Adrenal gland (tissue), 12 donors: ENCODE results near the gene GLB1L3. TPM values are rescaled to one million over a fixed set of nuclear protein-coding genes. Genes with fewer than 3 reads are reported as not detected.
"Not testable (repeated sequence)": the region's sequence is repeated elsewhere in the genome, so short reads cannot be mapped to it uniquely, and the experiment has no call there.

Experiments used
- DNase-seq, 7 donors: peaks; one replicate each; pipeline ENCODE4 v3.0.0-alpha.2; 2019 to 2020
- H3K27ac ChIP-seq, 5 donors: fragments of 200-600 bp; sonication (generic) in 4 of 5; 1 replicate in 3 of 5; 2 replicates in 2 of 5; pipeline versions ENCODE4 v1.5.1 to v1.8.0; 2016 to 2020; ENCODE audit warnings: mild to moderate bottlenecking in 1 of 5
- H3K27me3 ChIP-seq: fragments of 200-600 bp; 2 replicates; pipeline ENCODE4 v1.8.0; 2021
- H3K36me3 ChIP-seq, 2 donors: fragments of 200-600 bp; replicated peaks in 1 of 2; 1 replicate in 1 of 2; 2 replicates in 1 of 2; pipeline versions ENCODE4 v1.5.1 to v1.8.0; 2018 to 2022
- H3K4me1 ChIP-seq, 2 donors: fragments of 200-600 bp; replicated peaks in 1 of 2; 1 replicate in 1 of 2; 2 replicates in 1 of 2; pipeline versions ENCODE4 v1.5.1 to v1.8.0; 2018 to 2021
- H3K4me3 ChIP-seq, 4 donors: fragments of 200-600 bp; sonication (generic) in 3 of 4; one replicate each; pipeline ENCODE4 v1.5.1; 2016 to 2018
- H3K9me3 ChIP-seq, 3 donors: fragments of 200-600 bp; sonication (generic) in 1 of 3; replicated peaks in 1 of 3; 1 replicate in 2 of 3; 2 replicates in 1 of 3; pipeline versions ENCODE4 v1.5.1 to v1.8.0; 2016 to 2021
- CTCF ChIP-seq, 6 experiments: fragments of 450-650 bp in 4 of 6; fragments of 200-600 bp in 2 of 6; sonication (generic) in 1 of 6; IDR thresholded peaks; 1 replicate in 5 of 6; 2 replicates in 1 of 6; pipeline versions ENCODE4 v1.5.1 to v1.8.0; 2016 to 2021; ENCODE audit warnings: antibody characterized with exemption in 6 of 6, mild to moderate bottlenecking in 2 of 6, moderate library complexity in 1 of 6
- POLR2A ChIP-seq, 2 donors: fragments of 450-650 bp; IDR thresholded peaks; one replicate each; pipeline ENCODE4 v1.6.1; 2017; ENCODE audit warnings: antibody characterized with exemption in 2 of 2, mild to moderate bottlenecking in 2 of 2, moderate library complexity in 1 of 2
- WGBS, 4 donors: extraction: QIAGEN DNeasy Blood & Tissue Kit in 2 of 4; methylation state at CpG; one replicate each; pipeline versions ENCODE4 v1.1.5 to v1.1.7; 2013 to 2017; 5-methylcytosine and 5-hydroxymethylcytosine counted together
- intact Hi-C, 2 donors: fragments of 100-400 bp; cut with DNase I; formaldehyde crosslinking; loops; one replicate each; pipeline versions ENCODE4 v1.14.1 to v1.15.0; 2022 to 2023
- polyA plus RNA-seq, 3 donors: library from polyadenylated mRNA; stranded (reverse); fragments of 200-250 nt in 2 of 3; fragments of 350-450 nt in 1 of 3; fragmentation: Illumina TruSeq in 1 of 3; extraction: RNeasy Lipid Tissue Mini Kit (QIAGEN cat#74804) in 1 of 3; gene quantifications; one replicate each; pipeline ENCODE4 v1.2.3, GENCODE V29; 2013 to 2014
- total RNA-seq, 9 donors: library from RNA; depleted of rRNA in 4 of 9; stranded (reverse); fragments of >200 nt in 4 of 9; fragments of 120-200 nt in 1 of 9; fragmentation: NEBNext Ultra II Directional in 1 of 9; extraction: Animal tissue kit (Norgen Biotek cat#: 25700) in 1 of 9; gene quantifications; one replicate each; pipeline versions ENCODE4 v1.1.0 to v1.2.4, GENCODE V29; 2013 to 2023
- donor health status: healthy with polysubstance abuse.
- donor health status: Bipolar disorder and iron deficiency.
- donor health status: DM: yes; HTN: yes; CAD: no.
- donor health status: DM: no; HTN: no; CAD: no.
- donor health status: DM: no; HTN: no; CAD: no.
- donor health status: DM: yes; HTN: yes; CAD: no.

Gene GLB1L3
- total and polyA plus RNA-seq, 12 donors: 0.06 to 1.4 (median 0.51) TPM; not detected in 5

- TF ChIP-seq CTCF (IDR thresholded peaks at IDR 0.05) (no peak), POLR2A (IDR thresholded peaks at IDR 0.05) (no peak)
- peak in 1 of 7 donors; percentile 33 for DNase-seq
- Histone ChIP-seq H3K4me1 (no peaks in the 10 kb centered on the region), H3K27ac (no peak overlapping the region), H3K27me3 (no peaks in the 10 kb centered on the region), H3K4me3 (no peak overlapping the region), H3K36me3 (no peaks in the 10 kb centered on the region), H3K9me3 (no peaks in the 10 kb centered on the region)
- 76 to 92% (median 80%) methylated on average over 11 of the region's 11 CpGs for WGBS, 4 donors
- intact Hi-C loops: no loop called here
Measured at GRCh38 chr11:134340354-134340964, 64.3 kb downstream of the GLB1L3 start.

GRCh38 chr11:134341805-134342571 lies 65.8 kb downstream of the GLB1L3 start:
- TF ChIP-seq CTCF (IDR thresholded peaks at IDR 0.05) (no peak), POLR2A (IDR thresholded peaks at IDR 0.05) (no peak)
- Histone ChIP-seq H3K9me3 (no peaks in the 10 kb centered on the region), H3K27me3 (no peaks in the 10 kb centered on the region), H3K4me1 (no peaks in the 10 kb centered on the region), H3K27ac (no peak overlapping the region), H3K36me3 (no peaks in the 10 kb centered on the region), H3K4me3 (no peak overlapping the region)
- WGBS, 4 donors: 88 to 90% (median 89%) methylated on average over 16 to 68 of the region's 68 CpGs
- no peak for DNase-seq
- intact Hi-C loops: no loop called here

- DNase-seq: no peak
- H3K4me3 ChIP-seq: no peak overlapping the region
- no peak overlapping the region for H3K27ac ChIP-seq
- WGBS, 4 donors: 90 to 93% (median 91%) methylated on average over 14 to 30 of the region's 30 CpGs
- no peaks in the 10 kb centered on the region for H3K4me1 ChIP-seq
- no peak for TF ChIP-seq POLR2A (IDR thresholded peaks at IDR 0.05)
- H3K27me3 ChIP-seq: no peaks in the 10 kb centered on the region
- H3K9me3 ChIP-seq: no peaks in the 10 kb centered on the region
- H3K36me3 ChIP-seq: no peaks in the 10 kb centered on the region
- intact Hi-C loops: no loop called here
Measured at GRCh38 chr11:134342572-134343340, 66.6 kb downstream of the GLB1L3 start.

- DNase-seq: no peak
- Histone ChIP-seq H3K9me3 (no peaks in the 10 kb centered on the region), H3K4me1 (no peaks in the 10 kb centered on the region), H3K36me3 (no peaks in the 10 kb centered on the region), H3K27ac (no peak overlapping the region), H3K4me3 (no peak overlapping the region), H3K27me3 (no peaks in the 10 kb centered on the region)
- intact Hi-C loops: no loop called here
- TF ChIP-seq CTCF (IDR thresholded peaks at IDR 0.05): no peak
- TF ChIP-seq POLR2A (IDR thresholded peaks at IDR 0.05): no peak
- 85 to 89% (median 87%) methylated on average over 15 of the region's 15 CpGs for WGBS, 4 donors
Measured at GRCh38 chr11:134343646-134344045, 67.5 kb downstream of the GLB1L3 start.

GRCh38 chr11:134344497-134345236 lies 68.5 kb downstream of the GLB1L3 start:
- WGBS, 4 donors: 82 to 100% (median 86%) methylated on average over 2 to 28 of the region's 28 CpGs
- H3K9me3 ChIP-seq, H3K4me3 ChIP-seq, intact Hi-C loops, H3K4me1 ChIP-seq, H3K36me3 ChIP-seq, H3K27ac ChIP-seq, H3K27me3 ChIP-seq: not testable (repeated sequence)
- DNase-seq: peak in 1 of 7 donors; percentile 5
